ENCODE results near the gene EME1.

Gene EME1

GRCh38 chr17:50348522-50349242 is 24.3 kb upstream of the EME1 start:
- DNase-seq: no peak

- DNase-seq: no peak
Observed at GRCh38 chr17:50349243-50349600, 23.8 kb upstream of the EME1 start.

DNA sequence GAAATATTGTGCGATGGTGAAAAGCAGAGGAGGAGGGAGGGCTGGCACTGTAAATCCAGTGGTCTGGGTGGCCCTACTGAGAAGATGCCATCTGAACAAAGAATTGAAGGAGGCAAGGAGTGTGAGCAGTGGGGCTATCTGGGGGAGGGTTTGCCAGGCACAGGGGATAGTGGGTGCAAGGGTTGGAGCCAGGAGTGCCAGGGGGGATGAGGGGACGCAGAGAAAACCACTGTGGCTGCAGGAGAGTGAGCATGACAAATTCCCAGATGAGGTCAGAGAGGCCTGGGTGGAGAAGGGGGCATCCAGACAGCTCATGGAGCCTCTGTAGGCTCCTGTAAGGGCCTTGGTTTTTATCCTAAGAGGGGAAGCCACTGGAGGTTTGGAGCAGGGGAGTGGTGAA is 22.3 kb upstream of the EME1 start:
- DNase-seq: no peak

- no peak for DNase-seq
Observed at GRCh38 chr17:50352072-50352692, 20.8 kb upstream of the EME1 start.

GRCh38 chr17:50352693-50353599 is 20.1 kb upstream of the EME1 start:
- no peak for DNase-seq

GRCh38 chr17:50353600-50354195 is 19.3 kb upstream of the EME1 start:
- no peak for DNase-seq

DNA sequence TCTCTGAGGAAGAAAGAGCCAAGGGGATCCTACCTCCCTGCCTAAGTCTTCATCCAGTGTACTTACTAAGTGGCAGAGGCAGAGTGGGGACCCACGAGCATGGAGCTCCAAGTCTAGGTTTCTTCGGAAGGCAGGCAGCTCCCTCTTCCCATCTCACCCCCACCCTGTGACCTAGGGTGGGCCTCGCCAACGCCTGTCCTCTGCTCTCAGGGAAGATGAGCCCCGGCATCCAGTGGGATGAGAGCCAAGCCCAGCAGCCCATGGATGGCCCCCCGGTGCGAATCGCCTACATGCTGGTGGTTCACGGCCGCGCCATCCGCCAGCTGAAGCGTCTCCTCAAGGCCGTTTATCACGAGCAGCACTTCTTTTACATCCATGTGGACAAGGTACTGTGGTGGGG is 18.8 kb upstream of the EME1 start:
- no peak for DNase-seq

DNA sequence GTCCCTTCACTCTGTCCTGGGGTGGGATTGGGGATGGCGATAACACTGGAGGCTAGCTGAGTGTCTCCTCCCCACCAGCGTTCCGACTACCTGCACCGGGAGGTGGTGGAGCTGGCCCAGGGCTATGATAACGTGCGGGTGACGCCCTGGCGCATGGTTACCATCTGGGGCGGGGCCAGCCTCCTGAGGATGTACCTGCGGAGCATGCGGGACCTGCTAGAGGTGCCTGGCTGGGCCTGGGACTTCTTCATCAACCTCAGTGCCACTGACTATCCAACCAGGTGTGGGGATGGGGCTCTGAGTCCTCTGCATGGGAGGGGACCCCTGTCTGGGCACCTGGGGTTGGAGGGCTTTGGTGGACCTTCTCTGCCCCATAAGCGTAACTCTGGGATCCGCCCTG is 18.3 kb upstream of the EME1 start:
- DNase-seq: no peak

- no peak for DNase-seq
Observed at GRCh38 chr17:50355336-50355700, 17.7 kb upstream of the EME1 start.

GRCh38 chr17:50355701-50356341 is 17.2 kb upstream of the EME1 start:
- DNase-seq: no peak

- DNase-seq: no peak
Observed at GRCh38 chr17:50356418-50356817, 16.6 kb upstream of the EME1 start.

DNA sequence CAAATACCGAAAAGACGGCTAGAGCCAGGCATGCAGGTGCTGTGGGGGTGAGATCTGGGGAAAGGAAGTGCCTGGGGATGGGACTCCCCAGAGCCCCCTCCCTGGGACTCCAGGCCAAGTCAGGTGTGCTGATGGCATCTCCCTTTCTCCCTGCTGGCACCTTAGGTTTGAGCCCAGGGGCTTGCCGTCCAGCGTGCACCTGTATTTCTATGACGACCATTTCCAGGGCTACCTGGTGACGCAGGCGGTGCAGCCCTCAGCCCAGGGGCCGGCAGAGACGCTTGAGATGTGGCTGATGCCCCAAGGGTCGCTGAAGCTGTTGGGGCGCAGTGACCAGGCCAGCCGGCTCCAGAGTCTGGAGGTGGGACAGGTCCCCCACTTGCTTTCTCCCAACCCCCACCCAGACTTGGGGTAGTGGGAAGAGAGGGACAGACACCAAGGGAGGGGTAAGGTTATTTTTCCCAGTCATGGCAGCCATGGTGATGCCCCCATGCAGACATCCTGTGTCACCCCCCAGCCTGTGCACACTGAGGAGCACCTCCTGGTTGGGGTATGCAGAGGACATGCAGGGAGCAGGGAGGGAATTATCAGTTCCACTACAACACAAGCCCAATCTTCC is 16.0 kb upstream of the EME1 start:
- DNase-seq: no peak

GRCh38 chr17:50358177-50358576 is 14.9 kb upstream of the EME1 start:
- no peak for DNase-seq

DNA sequence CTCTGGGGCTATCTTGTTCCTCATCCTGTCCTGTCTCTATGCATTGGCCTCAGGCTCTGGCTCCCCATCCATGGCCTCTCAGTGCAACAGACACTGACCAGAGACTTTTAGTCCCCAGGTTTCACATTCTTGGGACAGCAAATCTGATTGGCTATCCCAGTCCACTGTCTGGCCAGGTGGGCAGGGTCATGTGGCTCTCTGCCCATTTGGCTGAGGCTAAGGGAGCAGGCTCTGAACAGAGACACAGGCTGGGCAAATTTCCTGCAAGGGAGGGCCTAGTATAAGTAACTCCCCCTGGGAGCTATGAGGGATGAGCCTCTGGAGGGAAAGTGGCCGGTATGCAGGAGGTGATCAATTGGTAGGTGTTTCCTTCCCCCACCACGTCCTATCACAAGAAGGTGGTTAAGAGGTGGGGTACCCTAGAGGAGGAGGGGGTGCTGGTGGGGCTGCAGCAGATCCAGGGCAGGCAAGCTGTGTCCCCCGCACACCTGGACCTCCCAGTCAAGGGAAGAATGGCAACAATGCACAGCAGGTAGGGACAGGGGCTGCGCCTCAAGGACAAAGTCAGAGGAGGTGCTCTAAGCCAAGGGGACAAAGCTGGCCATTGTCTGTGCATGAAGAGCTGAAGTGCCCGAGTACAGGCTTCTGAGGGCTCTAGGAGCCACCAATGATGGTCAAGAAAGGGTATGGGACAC is 13.9 kb upstream of the EME1 start:
- DNase-seq: no peak

- DNase-seq: no peak
Observed at GRCh38 chr17:50359998-50360461, 13.0 kb upstream of the EME1 start.

- DNase-seq: no peak
Observed at GRCh38 chr17:50360486-50361115, 12.4 kb upstream of the EME1 start.

DNA sequence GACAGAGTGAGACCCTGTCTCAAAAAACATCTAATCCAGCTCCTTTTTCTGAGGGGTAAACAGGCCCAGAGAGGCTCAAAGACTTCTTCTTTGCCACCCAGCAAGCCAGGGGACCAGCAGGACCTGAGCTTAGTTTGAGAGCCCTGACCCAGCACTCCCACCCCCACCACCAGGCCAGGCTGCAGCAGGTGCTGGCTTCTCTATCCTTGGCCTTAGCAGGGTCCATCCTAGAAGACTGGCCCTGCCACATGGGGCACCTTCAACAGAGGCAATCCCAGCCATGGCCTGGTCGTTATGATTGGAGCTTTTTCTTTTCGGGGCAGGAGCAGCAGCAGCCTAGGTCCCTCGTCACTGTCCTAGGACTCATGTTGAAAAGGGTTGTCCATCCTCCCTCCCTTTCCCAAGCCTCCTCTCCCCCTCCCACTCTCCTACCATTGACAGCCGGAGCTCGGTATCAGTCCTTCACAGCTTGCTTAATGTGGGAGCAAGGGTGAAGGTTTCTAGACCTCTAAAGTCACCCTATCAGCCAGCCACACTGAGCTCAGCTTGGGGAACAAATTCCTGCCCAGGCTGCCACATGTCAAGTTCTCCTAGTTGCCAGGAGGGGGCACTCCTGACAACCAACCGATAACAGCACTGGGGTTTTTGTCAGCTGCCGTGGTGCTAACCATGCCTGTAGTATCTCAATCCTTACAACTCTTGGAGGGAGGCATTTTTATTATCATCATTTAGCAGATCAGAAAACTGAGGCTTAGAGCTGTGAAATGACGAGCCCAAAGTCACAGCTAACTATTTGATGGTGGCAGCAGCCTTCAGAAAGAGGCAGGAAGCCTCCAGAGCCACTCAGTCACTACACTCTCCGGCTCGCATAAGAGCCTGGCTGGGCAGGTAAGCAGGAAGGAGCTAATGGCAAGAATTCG is 11.2 kb upstream of the EME1 start:
- DNase-seq: peak; percentile 20

GRCh38 chr17:50362661-50363060 is 10.4 kb upstream of the EME1 start:
- no peak for DNase-seq

DNA sequence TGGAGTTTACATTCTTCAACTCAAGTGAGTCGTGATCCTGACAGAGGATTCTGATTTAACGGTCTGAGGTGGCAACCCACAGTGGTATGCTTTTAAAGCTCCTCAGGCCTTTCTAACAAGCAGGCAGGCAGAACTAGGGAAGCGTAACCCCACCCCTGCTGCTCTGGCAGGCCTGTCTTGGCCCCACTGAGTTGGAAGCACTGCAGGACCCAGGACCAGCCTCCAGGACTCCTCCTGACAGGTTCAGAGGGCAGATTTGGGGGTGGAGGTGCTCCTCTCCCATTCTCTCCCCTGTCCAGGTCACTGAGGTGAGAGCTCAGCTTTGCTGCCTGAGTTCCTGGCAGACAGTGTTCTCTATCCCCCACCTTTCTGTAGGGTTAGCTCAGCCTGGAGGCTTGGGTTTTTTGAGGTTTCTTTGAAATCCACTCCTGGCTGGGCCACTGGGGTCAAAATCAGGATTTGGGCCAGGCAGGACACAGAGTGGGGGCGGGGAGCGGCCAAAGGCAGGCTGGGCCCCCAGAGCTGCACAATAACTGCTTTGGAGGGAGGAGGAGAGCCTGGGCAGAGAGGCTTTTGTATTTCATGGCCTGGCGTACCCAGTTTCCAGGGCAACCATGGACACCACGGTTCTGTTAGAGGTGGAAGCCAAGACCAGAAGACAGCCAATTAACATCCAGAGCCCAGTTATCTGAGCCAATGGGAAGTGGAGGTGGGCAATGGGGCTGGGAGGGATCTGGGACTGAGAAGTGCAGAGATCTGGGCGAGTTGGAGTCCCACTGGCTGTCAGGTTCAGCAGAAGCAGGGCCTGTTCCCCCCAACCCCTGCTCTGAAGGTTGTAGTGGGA is 9.6 kb upstream of the EME1 start:
- no peak for DNase-seq
